ENCODE results near the gene ZNF362.

ZNF362 gene

DNA sequence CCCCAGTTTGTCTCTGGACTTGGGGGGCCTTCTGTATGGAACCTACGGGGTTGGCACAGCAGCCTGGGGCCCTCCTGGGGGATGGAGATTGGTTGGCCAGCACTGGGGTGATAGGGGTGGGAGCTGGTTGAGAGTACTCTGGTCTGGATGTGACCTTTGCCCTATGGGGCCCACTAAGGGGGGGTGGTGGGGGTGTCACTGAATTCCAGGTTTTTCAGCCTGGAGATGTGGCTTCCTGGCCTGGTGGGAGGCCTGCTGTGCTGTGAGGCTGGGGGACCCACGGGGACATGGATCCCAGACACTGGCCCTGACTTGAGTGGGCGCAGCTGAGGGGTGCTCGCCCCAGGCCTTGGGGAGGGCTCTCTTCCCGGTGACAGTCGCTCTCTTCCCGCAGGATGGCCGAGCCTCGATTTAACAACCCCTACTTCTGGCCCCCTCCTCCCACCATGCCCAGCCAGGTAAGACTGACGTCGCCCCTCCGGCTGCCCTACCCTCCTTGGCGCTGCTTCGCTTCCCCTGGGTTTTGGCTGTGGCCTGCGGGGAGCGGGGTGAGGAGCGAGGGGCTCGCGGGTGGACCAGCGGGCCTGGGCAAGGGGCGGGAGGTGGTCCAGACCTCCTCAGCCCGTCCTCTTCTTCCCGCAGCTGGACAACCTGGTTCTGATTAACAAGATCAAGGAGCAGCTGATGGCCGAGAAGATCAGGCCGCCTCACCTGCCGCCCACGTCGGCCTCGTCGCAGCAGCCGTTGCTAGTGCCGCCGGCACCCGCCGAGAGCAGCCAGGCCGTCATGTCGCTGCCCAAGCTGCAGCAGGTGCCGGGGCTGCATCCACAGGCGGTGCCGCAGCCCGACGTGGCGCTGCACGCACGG lies 19.6 kb downstream of the ZNF362 start:
- FAIRE-seq: no peak
- TF ChIP-seq POLR2AphosphoS5 (IDR thresholded peaks at IDR 0.05; ENCODE audit: low read depth, low read length) (no peak), PAX5 (IDR thresholded peaks at IDR 0.05; ENCODE audit: insufficient read depth, low read length, severe bottlenecking) (no peak), POLR2A (IDR thresholded peaks at IDR 0.05; ENCODE audit: low read depth, low read length) (no peak), POU2F2 (IDR thresholded peaks at IDR 0.05; ENCODE audit: low read depth, low read length) (no peak), SPI1 (IDR thresholded peaks at IDR 0.05; ENCODE audit: low read depth, low read length) (no peak), TAF1 (IDR thresholded peaks at IDR 0.05; ENCODE audit: low read depth, low read length) (no peak)
- no peak for DNase-seq (ENCODE audit: insufficient read length, low spot score)

DNA sequence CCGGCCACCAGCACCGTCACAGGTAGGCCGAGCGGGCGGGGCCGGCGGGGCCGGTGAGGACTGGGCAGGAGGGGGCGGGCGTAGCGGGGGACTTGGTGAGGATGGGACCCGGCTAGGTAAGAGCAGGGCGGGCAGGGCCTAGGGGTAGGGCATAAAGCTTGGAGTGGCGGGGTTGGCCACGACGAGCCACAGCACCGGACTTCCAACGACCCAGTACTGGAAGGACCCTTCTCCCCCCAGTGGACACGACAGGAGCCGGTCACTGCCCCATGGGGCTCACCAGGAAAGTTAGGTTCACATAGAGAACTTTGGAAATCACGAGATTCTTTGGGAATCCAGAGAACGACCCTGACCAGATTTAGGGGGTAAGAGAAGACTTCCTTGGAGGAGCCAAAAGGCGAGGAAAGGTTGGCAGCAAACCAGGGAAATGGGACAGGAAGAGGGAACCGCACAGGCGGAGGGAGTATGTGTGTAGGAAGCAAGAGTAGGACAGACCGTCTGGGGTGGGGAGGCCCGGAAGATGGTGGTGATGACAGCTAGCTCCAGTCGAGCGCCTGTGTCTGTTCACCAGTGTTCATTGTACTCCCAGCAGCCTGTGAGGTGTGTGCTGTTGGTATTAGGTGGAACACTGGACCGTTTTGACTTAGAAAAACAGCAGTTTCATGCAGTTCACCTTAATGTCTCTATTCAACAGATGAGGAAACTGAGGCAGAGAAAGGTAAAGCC lies 20.4 kb downstream of the ZNF362 start:
- FAIRE-seq: no peak
- TF ChIP-seq TAF1 (IDR thresholded peaks at IDR 0.05; ENCODE audit: low read depth, low read length) (no peak), PAX5 (IDR thresholded peaks at IDR 0.05; ENCODE audit: insufficient read depth, low read length, severe bottlenecking) (no peak), POLR2AphosphoS5 (IDR thresholded peaks at IDR 0.05; ENCODE audit: low read depth, low read length) (no peak), POU2F2 (IDR thresholded peaks at IDR 0.05; ENCODE audit: low read depth, low read length) (no peak), POLR2A (IDR thresholded peaks at IDR 0.05; ENCODE audit: low read depth, low read length) (no peak)
- no peak for DNase-seq (ENCODE audit: insufficient read length, low spot score)

DNA sequence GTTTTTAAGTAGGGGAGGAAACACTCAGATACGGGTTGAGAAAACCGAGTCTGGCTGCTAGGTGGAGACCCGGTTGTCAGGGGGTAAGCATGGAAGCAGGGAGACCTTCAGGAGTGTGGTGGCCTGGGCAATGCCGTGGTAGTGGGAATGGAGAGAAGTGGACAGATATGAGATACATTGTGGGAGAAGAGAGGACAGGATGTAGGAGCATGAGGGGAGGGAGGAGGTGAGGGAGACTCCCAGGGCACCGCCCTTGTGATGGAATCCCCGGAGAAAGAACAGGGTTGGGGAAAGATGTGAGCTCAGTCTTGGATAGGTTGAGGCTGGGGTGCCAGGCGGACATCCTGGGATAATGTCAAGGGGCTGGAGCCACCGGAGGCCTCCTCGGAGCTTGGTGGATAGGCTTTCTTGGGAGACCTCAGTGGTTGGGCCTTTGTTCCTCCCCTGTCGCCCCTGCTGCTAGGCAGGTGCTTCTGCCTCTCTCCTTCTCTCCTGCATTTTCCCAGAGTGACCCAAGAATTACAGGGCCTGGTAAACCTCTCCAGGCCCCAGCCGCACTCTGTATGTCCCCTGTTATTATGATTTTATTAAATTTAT lies 21.3 kb downstream of the ZNF362 start:
- TF ChIP-seq POLR2AphosphoS5 (IDR thresholded peaks at IDR 0.05; ENCODE audit: low read depth, low read length) (no peak), POU2F2 (IDR thresholded peaks at IDR 0.05; ENCODE audit: low read depth, low read length) (no peak), SPI1 (IDR thresholded peaks at IDR 0.05; ENCODE audit: low read depth, low read length) (no peak), POLR2A (IDR thresholded peaks at IDR 0.05; ENCODE audit: low read depth, low read length) (no peak), PAX5 (IDR thresholded peaks at IDR 0.05; ENCODE audit: insufficient read depth, low read length, severe bottlenecking) (no peak), TAF1 (IDR thresholded peaks at IDR 0.05; ENCODE audit: low read depth, low read length) (no peak)
- DNase-seq (ENCODE audit: insufficient read length, low spot score): no peak
- FAIRE-seq: no peak

DNA sequence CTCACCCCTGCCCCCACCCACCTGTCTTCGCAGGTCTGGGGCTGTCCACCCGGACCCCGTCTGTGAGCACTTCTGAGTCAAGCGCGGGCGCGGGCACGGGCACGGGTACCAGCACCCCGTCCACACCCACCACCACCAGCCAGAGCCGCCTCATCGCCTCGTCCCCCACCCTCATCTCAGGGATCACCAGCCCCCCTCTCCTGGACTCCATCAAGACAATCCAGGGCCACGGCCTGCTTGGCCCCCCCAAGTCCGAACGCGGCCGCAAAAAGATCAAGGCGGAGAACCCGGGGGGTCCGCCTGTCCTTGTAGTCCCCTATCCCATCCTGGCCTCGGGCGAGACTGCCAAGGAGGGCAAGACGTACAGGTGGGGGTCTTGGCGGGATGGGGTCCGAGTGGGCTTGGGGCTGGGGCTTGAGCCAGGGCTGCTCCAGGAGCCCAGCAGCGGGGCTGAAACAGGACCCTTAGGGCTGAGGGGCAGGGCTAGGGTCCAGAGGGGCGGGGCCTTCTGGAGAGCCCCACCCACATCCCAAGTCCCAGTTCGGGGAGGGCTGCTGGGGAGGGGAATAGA lies 23.9 kb downstream of the ZNF362 start:
- DNase-seq (ENCODE audit: insufficient read length, low spot score) (no peak), FAIRE-seq (no peak)
- TF ChIP-seq PAX5 (IDR thresholded peaks at IDR 0.05; ENCODE audit: insufficient read depth, low read length, severe bottlenecking) (no peak), SPI1 (IDR thresholded peaks at IDR 0.05; ENCODE audit: low read depth, low read length) (no peak), POLR2A (IDR thresholded peaks at IDR 0.05; ENCODE audit: low read depth, low read length) (no peak), TAF1 (IDR thresholded peaks at IDR 0.05; ENCODE audit: low read depth, low read length) (no peak), POU2F2 (IDR thresholded peaks at IDR 0.05; ENCODE audit: low read depth, low read length) (no peak), POLR2AphosphoS5 (IDR thresholded peaks at IDR 0.05; ENCODE audit: low read depth, low read length) (no peak)

DNA sequence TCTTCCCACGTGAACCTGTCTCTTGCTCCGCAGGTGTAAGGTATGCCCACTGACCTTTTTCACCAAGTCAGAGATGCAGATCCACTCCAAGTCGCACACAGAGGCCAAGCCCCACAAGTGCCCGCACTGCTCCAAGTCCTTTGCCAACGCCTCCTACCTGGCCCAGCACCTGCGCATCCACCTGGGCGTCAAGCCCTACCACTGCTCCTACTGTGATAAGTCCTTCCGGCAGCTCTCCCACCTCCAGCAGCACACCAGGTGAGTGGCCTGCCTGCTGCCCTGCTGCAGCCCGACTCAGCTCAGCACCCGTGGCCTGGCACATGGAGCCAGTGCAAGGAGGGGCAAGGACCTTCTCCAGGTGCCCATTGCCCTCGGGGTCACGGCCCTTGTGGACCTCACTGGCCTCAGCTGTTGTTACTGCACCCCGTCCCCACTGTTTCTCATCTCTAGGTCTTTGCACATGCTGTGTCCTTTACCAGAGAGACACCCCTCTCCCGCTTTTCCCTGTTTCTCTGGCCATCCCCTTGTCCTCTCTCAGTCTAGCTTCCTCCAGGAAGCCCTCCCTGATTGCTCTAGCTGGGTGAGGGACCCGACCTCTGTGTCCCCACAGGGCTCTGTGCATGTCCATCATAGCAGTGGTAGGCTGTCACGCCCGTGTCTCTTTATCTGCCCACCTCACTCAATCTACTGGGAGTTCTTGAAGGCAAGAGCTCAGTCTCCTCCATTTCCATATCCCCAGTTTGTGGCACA lies 25.4 kb downstream of the ZNF362 start:
- FAIRE-seq: no peak
- TF ChIP-seq POLR2AphosphoS5 (IDR thresholded peaks at IDR 0.05; ENCODE audit: low read depth, low read length) (no peak), SPI1 (IDR thresholded peaks at IDR 0.05; ENCODE audit: low read depth, low read length) (no peak), PAX5 (IDR thresholded peaks at IDR 0.05; ENCODE audit: insufficient read depth, low read length, severe bottlenecking) (no peak), TAF1 (IDR thresholded peaks at IDR 0.05; ENCODE audit: low read depth, low read length) (no peak), POLR2A (IDR thresholded peaks at IDR 0.05; ENCODE audit: low read depth, low read length) (no peak), POU2F2 (IDR thresholded peaks at IDR 0.05; ENCODE audit: low read depth, low read length) (no peak)

DNA sequence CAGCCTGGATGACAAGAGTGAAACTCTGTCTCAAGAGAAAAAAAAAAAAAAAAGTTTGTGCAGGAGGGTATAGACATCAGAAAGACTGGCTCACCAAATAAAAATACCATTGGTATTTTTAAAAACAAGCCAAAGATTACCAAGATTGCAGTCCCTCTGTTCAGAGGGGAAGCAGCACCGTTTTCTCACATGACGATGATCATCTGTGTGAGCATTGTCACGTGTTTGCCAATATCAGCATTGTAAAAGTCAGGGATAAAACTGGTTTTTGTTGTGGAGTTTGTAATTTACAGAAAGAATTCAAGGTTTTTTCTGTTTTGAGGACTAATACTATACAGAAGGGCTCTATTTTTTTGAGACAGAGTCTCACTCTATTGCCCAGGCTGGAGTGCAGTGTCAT lies 26.5 kb downstream of the ZNF362 start:
- DNase-seq (ENCODE audit: insufficient read length, low spot score): no peak

More for the DNA sequence above, 25.4 kb downstream of the ZNF362 start:
- no peak for DNase-seq (ENCODE audit: insufficient read length, low spot score)

DNA sequence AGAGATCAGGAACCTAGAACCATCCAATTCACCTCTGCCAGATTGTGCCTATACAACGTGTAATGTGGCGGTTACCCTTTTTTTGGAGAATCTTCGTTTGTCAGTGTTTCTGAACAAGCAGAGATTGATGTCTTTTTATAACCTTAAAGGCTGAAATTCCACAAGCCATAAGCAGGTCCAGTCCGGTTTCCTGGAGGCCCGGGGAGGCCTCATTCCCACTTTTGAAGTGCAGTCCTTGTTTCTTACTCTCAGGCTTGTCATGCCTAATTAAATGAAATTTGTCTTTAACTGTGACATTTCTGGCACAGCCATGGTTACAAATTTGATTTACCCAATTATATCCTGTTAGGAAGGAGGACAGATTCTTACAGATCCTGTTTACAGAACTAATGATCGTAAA lies 27.8 kb downstream of the ZNF362 start:
- FAIRE-seq: no peak
- no peak for DNase-seq (ENCODE audit: insufficient read length, low spot score)
- no peak for TF ChIP-seq TAF1 (IDR thresholded peaks at IDR 0.05; ENCODE audit: low read depth, low read length)
- TF ChIP-seq SPI1 (IDR thresholded peaks at IDR 0.05; ENCODE audit: low read depth, low read length): no peak
- TF ChIP-seq POLR2A (IDR thresholded peaks at IDR 0.05; ENCODE audit: low read depth, low read length): no peak
- TF ChIP-seq PAX5 (IDR thresholded peaks at IDR 0.05; ENCODE audit: insufficient read depth, low read length, severe bottlenecking): no peak
- TF ChIP-seq POLR2AphosphoS5 (IDR thresholded peaks at IDR 0.05; ENCODE audit: low read depth, low read length): no peak
- no peak for TF ChIP-seq POU2F2 (IDR thresholded peaks at IDR 0.05; ENCODE audit: low read depth, low read length)

More for the DNA sequence above, 26.5 kb downstream of the ZNF362 start:
- FAIRE-seq: no peak
- TF ChIP-seq SPI1 (IDR thresholded peaks at IDR 0.05; ENCODE audit: low read depth, low read length) (no peak), TAF1 (IDR thresholded peaks at IDR 0.05; ENCODE audit: low read depth, low read length) (no peak), POLR2AphosphoS5 (IDR thresholded peaks at IDR 0.05; ENCODE audit: low read depth, low read length) (no peak)

DNA sequence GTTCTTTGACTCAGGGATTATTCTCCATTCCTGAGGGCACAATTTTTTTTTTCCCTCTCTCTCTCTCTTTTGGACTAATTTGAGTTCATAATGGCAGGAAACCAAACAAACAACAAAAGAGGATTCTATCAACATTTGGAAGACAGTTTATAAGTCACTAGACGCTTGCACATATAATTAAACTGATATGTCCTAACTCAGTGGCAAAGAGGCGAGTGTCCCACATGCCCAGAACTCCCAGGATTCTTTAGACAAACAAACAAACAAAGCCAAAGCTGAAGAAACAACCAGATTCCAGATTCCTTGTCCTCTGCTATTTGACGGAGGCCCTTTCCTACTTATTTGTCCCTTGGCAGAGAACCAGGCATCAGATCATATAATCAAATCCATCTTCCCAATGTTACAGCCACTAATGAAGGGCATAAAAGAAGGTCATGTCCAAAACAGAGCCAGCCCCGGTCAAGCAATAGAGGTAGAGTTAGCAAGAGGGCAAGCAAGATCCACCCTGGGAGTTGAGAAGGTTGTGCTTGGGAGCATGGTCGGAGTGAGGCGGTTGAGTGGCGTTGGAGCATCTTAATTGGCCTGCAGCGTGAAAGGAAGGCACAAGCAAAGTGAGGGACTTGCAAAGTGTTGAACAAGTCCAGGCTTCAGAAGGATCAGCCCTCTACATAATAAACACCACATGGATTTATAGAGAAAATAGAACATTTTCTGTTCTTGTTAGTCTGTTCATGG lies 30.3 kb downstream of the ZNF362 start:
- FAIRE-seq: no peak
- no peak for DNase-seq (ENCODE audit: insufficient read length, low spot score)
- TF ChIP-seq POLR2A (IDR thresholded peaks at IDR 0.05; ENCODE audit: low read depth, low read length): no peak
- TF ChIP-seq POU2F2 (IDR thresholded peaks at IDR 0.05; ENCODE audit: low read depth, low read length): no peak
- no peak for TF ChIP-seq SPI1 (IDR thresholded peaks at IDR 0.05; ENCODE audit: low read depth, low read length)
- no peak for TF ChIP-seq TAF1 (IDR thresholded peaks at IDR 0.05; ENCODE audit: low read depth, low read length)
- no peak for TF ChIP-seq PAX5 (IDR thresholded peaks at IDR 0.05; ENCODE audit: insufficient read depth, low read length, severe bottlenecking)
- no peak for TF ChIP-seq POLR2AphosphoS5 (IDR thresholded peaks at IDR 0.05; ENCODE audit: low read depth, low read length)
